PC-3 (cell line): ENCODE measurements around the gene RABEPK.
"Not testable (repeated sequence)": the region's sequence is repeated elsewhere in the genome, so short reads cannot be mapped to it uniquely, and the experiment has no call there.

Experiments
- CTCF ChIP-seq: fragments of 300-600 bp; sonication (generic); conservative IDR thresholded peaks from 2 replicates; pipeline ENCODE4 v1.5.1; 2017; ENCODE audit warnings: antibody characterized with exemption, low read depth, mild to moderate bottlenecking, low read length
- EZH2 ChIP-seq: fragments of 300-600 bp; sonication (generic); IDR thresholded peaks from one replicate; pipeline ENCODE4 v1.6.1; 2017; ENCODE audit warnings: antibody characterized with exemption, mild to moderate bottlenecking, low read length; ENCODE audit not compliant: unreplicated experiment

- not testable (repeated sequence) for TF ChIP-seq CTCF, EZH2
Measured at GRCh38 chr9:125224858-125225257, 24.5 kb downstream of the RABEPK start.
